GM18909 (cell line): ENCODE results near the gene TMEM119.

Source experiments
- ATAC-seq: cut with Tn5 transposase; IDR thresholded peaks from one replicate; pipeline ENCODE4 v1.9.1; 2021; ENCODE audit warnings: mild to moderate bottlenecking; ENCODE audit not compliant: unreplicated experiment, poor library complexity

TMEM119 gene, protein sequence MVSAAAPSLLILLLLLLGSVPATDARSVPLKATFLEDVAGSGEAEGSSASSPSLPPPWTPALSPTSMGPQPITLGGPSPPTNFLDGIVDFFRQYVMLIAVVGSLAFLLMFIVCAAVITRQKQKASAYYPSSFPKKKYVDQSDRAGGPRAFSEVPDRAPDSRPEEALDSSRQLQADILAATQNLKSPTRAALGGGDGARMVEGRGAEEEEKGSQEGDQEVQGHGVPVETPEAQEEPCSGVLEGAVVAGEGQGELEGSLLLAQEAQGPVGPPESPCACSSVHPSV

DNA sequence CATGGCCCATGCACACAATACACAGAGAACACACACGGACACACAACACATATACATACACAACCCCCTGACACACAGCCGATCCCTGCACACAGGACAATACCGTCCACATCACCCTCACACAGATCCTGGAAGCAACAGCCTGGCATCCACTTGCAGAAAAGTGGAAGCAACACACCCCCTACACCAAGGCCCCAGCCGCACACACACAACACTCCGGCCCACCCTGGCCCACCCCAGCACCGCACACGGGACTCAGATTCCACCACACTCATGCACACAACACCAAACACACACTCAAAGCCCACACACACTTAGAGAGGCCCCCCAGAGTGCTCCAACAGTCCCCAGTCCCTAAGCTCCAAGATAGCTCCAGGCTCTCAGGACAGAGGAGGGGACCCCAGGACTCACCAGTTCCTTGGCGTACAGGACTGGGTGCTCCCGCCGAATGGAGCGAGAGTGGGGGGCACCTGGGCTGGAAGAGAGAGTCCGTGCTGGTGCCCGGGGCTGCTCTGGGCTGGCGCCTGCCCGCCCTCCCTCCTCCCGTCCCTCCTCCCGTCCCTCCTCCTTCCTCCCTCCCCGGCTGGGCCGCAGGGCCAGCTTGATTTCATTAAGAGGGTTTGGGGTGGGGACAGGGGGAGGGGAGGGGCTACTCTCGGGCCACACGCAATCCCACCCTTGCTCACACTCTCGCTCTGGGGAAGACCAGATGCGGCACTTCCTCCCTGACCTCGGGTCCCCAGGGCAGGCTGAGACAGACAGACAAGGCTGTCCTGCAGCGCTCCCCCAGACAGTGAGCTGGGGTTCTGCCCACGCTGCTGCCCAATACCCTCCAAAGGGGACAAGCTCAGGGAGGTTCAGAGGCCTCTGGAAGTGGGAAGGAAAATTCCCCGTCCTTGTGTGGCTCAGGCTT lies at the start of gene TMEM119:
TSS of gene TMEM119 (minus strand) at position 526 of the 913 bp plus-strand sequence. CDS start 5,701 bp downstream, outside the sequence.
- ATAC-seq = no peak

DNA sequence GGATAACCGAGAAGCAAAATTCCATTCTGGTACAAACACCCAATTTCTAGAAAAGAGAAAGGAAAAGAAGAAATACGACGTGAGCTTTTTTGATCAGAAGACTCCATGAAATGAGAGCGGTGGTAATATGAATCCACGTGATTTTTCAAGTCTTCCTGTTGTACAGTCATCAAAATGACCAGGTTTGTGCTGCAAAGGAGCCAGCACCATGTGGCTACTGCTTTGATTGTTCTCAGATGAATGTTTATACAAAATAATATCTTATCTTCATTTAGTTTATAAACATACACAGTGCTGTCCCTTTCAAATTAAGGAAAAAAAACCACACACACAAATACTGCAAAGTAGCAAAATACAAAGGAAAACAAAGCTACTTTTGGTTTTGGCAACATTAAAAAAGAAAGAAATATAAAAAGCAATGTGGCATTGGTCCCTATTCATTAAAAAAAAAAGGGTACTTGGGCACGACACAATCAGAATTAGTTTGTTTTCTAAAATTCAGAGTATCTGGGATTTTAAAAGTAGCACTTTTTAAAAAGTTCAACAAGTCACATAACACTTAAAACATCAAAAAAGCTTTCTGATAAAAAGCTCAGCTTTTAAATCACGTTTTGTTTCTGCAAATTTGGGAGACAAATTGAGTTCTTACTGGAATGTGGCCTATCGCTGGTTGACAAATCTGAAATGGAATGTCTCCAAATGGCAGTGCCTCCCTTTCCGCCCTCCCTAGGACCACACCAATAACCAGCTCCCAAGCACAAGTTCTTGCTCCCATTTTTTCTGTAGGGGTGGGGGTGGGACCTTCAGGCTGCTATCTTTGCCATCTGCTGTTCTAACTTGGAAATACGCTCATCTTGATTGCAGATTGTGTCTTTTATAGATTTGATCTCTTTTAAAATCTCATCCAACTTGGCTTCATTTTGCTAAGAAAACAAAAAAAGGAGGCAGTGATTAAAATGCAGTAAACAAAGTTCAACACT lies 49.0 kb upstream of the TMEM119 start:
- no peak for ATAC-seq

DNA sequence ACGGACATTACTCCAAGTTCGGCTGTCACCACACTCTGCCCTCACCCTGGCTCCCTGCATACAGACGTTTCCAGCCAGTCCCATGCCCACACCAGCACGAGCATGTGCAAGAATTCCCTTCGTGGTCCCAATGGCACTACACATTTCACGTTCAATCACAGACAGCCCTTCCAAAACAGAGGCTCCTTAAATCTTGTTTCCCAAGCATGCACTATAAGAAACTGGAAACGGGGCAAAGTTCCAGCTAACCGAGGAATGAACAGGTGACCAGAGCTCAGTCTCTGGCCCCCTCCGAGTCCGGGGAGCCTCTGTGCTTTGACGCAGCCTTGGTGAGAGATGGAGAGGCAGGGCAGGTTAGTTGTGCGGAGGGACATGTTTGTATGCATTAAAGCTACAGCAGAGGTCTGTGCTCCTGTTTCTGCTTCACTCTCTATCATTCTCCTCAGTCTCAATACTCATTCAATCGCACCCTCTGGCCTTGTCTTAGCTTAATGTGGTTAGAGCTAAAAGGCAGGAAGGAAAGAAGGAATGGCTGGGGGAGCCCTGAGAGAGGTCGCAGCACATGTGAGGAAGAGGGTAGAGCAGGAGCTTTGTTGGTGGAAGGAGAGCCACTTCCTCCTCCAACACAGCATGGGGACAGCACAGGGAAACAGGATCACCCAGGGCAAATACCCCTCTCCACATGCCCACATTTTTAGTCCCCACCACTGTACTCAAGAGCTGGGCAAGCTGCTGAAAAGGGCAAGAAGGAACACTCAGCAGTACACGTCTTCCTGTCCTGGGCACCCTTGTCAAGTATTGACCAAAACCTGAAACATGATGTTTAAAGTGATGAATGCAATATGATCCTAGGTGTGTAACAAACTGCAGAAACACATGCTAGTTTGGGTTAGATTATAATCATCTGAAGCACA lies 48.1 kb upstream of the TMEM119 start:
- ATAC-seq = no peak

DNA sequence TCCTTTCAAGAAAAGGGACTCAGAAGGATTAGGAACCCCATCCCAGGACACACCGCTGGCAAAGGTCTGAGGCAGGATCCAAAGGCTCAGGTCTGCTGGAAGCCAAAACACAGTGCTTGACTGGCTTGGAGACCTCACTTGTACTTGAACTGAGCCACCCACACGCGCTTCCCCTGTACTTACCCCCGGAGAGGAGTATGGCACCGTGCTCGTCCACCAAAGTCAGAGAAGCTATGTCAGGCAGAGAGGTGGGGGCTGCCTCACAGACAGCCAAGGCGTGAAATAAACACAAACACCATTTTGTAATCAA lies 46.9 kb upstream of the TMEM119 start:
- no peak for ATAC-seq

DNA sequence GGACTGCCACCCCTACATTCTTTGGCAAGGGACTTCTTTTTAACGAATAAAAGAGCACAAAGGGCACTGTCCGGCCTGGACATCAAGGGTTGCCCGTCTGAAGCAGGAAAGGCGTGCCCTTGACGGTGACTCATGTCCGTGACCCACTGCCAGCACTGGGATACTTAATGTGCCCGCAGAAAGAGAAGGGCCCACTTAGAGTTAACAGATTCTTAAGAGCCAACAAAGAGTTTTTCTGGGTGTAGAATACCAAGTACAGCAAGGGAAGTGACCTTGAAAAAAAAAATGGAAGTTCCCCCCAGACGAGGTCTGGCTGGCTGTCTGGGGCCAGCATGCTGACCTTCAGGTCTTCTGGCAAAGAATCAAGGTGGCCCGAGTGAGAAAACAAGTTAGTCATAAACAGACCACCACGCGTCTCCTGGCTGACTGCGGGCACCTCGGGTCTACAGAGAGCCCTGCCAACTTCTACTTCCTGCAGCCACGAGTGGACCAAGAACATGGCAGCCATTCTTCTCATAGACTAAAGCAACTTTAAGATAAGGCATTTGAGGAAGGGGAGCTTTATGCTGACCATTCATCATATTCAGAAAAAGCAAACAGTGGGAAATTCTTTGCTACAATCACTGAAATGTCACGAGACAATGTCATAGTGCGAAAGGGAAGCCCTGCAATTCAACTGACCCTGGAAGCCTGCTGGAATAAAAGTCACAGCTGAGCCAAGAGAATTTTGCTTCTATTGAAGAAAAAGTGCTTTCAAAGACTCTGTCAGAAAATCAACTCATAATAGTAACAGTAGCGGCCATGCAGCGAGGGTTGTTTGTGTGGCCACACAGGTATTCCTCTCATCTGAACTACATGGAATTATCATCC lies 46.3 kb upstream of the TMEM119 start:
- no peak for ATAC-seq

DNA sequence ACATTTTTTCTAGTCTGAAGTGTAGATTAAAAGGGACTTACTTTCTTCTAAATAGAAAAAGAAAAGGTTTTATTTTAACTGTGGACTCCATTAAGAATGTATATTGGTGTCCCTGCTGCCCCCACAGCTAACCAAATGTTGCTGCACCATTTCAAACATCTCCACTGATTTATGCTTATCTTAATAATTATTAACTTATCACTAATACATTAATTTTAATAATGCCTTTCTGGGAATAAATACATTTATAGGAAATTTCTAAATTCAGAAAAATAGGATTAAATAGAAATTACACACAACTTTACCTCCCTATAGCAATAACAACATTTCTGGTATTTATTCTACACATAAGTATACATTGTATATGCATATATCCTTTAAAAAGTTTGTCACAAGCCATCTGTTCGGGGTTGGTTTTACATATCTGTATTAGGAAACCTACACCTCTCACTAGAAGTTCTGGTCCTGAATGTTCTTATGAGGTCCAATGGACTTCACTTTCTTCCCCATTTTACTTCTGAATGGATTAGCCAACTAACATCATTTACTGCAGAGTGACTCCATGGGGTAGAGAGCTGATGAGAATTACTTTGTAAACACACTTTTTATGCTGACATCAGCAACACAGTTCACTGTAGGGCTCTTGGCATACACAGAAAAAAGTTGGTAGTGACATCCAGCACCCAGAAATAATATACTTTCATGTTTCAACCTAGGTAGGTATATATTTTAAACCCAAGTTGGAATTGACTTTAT lies 45.2 kb upstream of the TMEM119 start:
- no peak for ATAC-seq

DNA sequence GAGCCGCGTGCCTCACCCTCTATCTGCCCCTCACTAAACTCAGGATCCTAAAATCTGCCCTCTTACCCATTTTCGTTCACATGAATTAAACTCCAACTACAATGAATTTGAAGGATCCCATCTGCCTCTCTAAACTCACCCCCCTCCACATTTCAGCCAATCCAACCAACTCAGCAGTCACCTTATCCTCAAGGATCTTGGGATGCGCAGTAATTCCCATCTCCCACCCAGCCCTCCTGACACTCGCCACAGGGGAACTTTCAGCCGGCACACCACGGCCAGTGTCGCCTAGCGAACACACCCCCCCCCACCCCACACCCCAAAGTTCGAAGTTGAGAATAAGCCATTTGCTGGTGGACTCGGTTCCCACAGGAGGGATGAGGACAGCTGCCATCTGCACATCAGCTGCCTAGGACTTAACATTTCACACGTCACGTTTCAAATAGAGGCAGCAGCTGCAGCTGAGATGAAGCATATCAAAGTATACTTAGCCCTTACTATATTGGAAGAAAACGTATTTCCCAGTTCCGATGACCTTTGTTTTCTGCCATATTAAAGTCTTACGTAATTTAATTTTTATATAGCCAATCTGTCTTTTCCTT lies 44.5 kb upstream of the TMEM119 start:
- no peak for ATAC-seq

DNA sequence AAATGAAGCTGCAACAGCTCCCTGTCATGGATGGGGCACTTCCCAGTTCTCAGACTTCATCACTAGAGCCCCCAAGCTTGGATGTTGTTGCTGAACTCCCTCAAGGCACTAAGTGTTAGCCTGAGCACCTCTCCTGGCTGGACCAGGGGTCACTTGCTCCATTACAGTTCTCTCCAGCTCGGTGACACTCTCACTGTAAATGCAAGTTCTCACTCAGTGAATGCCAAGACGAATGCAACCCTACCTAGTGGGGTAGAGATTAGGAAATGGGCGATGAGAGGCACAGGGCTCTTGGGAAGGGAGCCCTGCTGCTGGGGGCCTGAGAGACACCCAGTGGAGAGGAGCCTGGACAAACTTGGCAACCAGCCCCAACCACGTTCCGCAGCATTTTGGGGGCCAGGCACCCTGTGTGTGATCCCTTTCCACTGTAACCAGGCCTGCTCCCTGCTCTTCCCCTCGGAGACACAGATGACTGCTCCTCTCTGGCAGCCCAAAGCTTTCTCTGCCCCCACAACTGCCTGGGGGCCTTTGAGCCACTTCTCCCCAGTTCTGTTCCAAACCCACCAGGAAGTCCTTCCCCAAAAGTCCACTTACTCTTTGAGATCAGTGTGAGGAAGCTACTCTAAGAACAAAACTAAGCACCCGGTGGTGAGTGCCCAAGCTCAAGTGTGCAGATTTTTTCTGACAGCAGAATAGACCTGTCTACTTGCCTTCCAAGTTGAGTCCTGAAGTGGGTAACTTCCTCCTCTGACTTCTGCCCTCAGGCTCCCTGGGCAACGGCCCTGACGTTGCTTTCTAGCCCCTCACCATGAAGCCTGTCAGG lies 43.8 kb upstream of the TMEM119 start:
- no peak for ATAC-seq

DNA sequence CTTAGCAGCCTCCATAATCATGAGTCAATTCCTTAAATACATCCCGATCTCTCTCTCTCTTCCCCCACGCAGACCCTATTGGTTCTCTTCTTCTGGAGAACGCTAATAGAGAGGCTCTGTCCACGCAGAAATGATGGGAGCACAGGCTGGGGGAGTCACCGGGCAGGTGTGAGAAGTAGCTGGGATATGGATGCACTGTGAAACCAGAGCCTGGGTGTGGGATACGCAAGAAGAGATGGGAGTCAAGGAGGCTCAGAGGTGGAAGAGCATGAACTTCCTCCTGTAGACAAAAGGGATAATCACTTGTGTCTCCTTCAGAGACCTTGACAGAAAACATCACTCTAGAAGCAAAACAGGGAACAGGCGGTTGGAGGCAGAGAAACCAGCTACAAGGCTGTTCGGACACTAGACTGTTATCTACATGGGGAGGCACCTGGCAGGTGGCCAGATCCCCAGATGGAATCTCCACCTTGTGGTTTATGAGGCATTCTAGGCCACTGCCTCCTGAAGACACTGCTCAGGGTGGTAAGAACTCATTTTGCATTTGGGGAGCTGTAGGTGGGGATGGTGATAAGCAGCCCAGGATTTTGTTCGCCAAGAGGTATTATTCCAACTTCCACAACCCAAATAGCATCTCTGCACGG lies 43.0 kb upstream of the TMEM119 start:
- ATAC-seq = no peak

DNA sequence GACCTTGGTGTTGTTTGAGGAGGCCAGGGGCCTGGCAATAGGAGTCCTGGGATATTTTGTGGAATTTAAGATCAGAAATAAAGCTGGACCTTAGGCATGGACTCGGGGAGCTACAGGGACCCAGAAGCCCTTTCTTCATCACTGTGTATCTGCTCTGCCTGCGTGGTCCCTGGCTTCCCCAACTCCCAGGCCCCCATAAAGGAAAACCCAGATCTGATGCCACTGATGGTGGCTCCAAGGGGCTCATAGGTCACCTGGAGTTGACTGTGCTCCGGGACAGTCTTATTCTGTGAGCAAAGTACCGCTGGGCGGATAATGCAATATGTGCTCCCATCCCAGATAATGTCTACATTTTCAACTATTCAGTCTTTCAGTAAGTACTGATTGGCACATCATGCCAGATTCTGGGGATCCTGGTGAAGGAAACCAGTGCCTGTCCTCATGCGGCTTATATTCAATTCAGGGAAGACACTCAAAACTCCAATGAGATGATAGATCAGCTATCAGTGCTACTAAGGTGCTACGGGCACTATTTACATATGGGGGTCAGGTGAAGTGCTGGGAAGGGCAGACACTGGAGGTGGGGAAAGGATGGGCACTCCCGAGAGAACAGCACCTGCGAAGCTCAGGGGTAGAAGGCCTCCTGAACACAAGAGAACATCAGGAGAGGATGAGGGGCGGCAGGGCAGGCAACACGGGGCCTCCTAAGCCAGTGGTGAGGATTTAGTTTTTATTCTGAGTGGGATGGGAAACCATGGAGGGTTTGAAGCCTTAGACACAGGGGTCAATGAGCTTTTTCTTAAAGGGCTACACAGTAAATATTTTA lies 41.3 kb upstream of the TMEM119 start:
- ATAC-seq = no peak

DNA sequence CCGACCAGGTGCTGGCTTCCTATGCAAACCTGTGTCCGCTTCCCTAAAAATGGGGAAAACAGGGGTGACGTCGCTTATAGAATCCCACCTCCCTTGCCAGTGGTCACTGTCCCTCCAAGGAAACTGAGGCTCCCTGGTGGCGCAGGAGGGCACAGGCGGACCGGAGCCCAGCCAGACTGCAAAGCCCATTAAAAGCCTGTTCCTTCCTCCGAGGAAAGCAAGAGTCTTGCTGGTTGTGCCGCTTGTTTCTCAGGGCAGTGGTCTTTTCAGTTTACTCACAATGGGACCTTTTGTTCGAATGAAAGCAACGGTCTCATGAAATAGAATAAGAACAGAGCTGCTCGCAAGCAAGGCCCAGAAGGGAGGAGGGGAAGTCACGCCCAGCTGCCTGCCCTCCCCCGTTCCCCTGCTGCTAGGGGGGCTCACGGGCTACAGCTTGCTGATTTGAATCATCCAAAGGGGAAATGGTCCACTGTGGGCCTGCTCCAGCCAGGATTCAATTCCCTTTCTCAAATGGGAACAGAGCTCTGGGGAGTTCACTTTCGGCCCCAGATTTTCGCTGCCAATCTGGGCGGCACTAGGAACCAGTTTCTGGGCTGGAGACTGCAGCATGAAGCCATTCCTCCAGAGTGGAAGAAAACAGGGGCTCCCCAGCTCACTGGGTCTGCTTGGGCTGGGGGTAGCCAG lies 40.4 kb upstream of the TMEM119 start:
- ATAC-seq = no peak

DNA sequence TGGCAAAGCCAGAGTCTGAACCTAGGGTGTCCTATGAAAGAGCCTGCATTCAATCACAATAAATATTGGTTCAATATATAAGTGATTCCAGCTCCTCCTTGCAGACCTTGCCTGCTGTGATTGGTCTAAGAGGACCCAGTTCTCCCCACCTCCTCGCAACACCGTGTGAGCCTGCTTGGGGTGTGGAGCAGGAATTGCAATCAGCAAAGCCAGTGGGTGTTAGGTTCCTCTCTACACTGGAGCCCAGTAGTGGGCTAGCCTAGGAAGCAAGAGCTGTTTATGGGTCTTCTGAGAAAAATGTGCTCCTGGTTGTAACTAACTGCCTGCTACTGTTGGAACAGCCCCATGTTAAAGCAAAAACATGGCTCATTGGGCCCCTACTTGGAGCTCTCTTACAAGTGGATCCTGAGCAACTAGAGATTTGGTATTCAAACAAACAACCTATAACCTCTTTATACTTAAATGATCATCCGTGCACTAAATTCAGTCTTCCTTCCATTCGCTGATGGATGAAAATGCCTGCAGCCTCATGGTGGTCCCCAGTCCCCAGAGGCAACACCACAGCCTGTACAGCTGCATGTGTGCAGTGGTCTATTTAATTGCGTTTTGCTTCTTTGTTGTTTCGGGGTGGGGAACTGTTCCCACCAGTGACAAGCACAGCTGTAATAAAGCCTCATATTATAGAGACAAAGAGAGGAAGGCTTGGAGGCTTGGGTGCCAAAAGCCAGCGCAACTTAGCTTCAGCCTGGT lies 39.5 kb upstream of the TMEM119 start:
- no peak for ATAC-seq

DNA sequence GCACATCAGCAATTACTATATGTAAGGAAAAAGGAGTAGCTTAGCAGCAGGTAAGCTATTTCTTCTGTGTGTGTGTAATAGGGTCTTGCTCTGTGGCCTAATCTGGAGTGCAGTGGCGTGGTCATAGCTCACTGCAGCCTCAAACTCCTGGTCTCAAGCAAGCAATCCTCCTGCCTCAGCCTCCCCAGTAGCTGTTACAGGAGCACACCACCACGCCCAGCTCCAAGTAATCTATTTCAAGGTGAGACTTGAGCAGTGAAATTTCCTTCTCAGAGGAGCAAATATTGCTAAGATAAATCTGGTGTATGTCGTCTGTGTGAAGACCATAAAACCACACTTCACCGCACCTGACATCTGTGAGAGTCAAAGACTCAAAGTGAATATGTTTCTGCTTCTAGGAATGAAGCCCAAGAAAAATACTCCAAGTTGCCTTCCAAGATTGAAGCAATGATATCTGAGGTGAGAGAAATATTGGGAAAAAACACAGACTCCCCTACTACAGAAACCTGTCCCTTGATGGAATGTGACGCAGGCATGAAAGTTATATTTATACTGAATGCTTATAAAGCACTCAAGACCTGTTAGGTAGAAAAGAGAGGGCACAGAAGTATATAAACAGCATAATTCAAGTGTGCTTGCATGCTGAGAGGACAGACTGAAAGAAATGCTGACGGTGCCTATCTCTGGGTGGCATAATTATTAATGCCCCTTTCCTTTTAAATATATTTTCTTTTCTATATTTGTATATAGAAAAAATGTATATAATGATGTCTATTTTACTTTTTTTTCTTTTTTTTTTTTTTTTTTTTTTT lies 38.3 kb upstream of the TMEM119 start:
- ATAC-seq = no peak
